ENCODE results near the gene CMKLR1.

GRCh38 chr12:108367436-108367835, 28.3 kb upstream of the CMKLR1 start:
- TF ChIP-seq GABPA (IDR thresholded peaks at IDR 0.05 in 1 of 2, conservative IDR thresholded peaks at IDR 0.05 in 1 of 2) (no peak), CTCF (IDR thresholded peaks at IDR 0.05; ENCODE audit: low read depth, low read length, missing input control) (no peak), RAD21 (IDR thresholded peaks at IDR 0.05) (no peak), REST (IDR thresholded peaks at IDR 0.05) (no peak), ZBTB33 (IDR thresholded peaks at IDR 0.05) (no peak), YY1 (IDR thresholded peaks at IDR 0.05) (no peak), EGR1 (IDR thresholded peaks at IDR 0.05; ENCODE audit: low read depth in 2 of 2) (no peak), JUND (IDR thresholded peaks at IDR 0.05) (no peak), RXRA (IDR thresholded peaks at IDR 0.05) (no peak)

Data from liver (tissue), 3 donors.